GM19193 (cell line): ENCODE measurements around the gene KLRC1.
"Not testable (repeated sequence)": the region's sequence is repeated elsewhere in the genome, so short reads cannot be mapped to it uniquely, and the experiment has no call there.

Experiments used
- POLR2A ChIP-seq: IDR thresholded peaks from 4 replicates; pipeline ENCODE4 v1.6.1; 2011; ENCODE audit not compliant: insufficient read depth, insufficient read length; ENCODE audit errors: extremely low read depth

The KLRC1 gene

DNA sequence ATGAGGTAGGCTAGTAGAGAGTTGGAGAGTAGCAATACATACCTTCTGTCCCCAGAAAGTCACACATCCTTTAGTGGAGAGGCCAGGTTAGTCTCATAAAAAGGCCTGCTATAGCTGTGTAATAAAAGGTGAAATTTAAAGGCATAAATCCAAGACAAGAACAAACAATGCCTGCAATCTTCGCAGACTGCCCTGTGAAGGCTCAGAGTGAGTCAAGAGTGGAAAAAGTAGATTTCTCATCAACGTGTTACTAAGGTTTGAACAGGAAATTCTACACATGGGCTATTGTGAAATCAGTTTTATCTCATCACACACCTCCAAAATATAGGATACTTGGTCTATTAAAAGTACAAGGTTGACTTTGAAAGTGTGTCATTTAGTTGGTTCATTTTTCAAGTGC, at the start of gene KLRC1:
Gene KLRC1, minus strand, starts transcription at position 222 of the 400 bp plus-strand sequence. CDS start 2,221 bp downstream, outside the sequence.
- TF ChIP-seq POLR2A: no peak

DNA sequence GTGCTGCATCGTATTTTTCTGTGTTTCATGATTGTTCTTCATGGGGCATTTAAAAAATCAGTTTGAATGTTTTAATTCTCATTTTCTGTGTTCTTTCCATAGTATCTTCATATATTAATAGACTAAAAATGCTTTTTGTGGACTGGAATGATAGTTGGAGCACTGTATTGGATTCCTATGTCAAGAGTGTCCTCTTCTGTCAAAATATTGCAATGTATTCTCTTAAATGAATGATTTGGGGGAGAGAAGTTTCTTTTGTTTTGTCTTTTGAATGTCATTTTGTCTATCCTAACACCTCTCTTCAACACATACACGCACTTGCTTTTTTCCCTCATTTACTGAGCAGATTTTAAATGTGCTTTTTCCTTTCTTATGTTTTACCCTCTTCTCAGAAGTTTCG, 47.9 kb upstream of the KLRC1 start:
- no peak for TF ChIP-seq POLR2A

DNA sequence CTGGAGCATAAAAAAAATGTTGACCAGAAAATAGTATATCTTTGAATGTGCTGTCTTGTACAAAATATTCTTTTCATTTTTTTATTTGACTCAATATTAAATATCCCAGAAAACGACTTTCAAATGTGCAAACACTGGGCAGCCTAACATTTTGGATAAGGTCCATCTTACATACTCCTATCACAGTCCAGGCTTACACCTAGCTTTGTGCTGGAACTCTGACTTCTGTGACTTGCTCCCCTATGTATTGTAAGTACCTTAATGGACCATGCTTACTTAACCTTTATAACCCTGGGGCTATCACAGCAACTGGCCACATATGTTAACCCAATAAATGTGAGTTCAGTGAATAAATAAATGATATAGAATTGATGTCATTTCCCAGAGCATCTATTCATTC, 44.9 kb upstream of the KLRC1 start:
- TF ChIP-seq POLR2A: no peak

DNA sequence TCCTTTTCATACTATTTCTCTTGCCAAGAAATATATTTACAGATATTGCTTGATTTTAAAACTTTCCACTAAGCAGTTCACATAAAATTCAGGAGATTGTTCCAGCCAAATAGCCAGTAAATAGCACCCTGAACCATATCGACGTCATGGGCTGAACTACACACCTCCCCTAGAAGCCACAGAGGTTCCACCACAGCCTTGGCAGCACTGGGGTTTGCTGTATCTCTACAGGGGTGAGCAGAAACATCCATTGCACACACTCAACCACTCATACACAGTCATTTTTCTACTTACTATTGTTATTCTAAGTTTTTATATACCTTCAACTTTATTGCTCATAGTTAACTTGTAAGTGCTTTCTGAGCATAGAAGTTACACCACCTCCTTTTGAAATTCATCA, 44.4 kb upstream of the KLRC1 start:
- TF ChIP-seq POLR2A: no peak

DNA sequence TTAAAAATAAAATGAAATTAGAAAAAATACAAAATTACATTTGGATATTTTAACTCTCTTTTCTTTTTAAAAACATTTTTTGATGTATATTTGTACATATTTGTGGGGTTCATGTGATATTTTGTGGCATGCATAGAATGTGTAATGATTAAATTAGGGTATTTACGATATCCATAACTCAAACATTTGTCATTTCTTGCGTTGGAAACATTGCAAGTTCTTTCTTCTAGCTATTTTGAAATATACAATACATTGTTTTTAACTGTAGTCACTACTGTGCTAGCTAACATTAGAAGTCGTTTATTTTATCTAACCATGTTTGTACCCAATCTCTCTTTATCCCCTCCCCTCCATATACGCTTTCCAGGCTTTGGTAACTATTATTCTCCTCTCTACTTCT, 38.6 kb upstream of the KLRC1 start:
- no peak for TF ChIP-seq POLR2A

DNA sequence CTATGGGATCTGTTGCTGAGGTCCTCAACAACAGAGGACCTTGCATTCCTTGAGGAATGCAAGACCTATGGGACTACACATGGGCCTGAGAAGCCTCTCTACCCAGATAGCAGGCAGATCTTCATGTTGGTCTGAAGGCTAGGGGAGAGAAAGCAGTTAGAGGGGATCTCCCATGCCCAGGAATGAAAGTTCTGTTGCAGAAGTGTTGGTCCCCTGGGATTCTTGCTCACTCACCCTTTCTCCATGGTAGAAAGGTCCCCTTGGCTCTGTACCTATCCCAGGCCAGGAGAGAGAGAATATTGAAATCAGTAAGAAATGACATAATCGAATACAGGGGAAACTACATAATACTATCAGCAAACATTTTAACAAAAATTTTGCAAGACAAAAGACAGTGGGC, 16.5 kb upstream of the KLRC1 start:
- TF ChIP-seq POLR2A: no peak

DNA sequence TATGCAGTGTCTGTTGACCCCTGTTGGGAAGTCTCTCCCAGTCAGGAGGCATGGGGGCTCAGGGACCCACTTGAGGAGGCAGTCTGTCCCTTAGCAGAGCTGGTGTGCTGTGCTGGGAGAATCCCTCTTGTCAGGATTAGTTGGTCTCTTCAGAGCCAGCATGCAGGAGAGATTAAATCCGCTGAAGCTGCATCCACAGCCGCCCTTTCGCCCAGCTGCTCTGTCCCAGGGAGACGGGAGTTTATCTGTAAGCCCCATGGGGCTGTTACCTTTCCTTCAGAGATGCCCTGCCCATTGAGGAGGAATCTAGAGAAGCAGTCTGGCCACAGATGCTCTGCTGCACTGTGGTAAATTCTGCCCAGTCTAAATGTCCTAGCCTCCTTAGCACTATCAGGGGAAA, 13.1 kb upstream of the KLRC1 start:
- TF ChIP-seq POLR2A: no peak

DNA sequence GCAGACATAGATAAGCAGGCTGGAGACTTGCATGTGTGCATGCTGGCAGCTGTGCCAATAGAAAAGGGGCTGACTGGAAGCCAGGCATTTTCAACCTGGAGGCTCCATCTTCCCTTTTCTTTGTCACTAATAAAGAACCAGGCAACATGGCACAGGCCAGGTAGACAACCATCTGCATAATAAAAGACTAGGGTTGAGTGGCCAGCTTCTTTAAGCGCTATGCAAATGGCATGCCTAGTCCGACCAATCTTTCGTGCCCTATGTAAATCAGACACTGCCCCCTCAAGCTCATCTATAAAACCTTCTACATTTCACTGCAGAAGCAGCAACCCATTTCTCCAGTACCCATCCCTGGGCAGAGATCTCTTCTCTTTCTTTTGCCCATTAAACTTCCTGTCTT, 4.6 kb upstream of the KLRC1 start:
- TF ChIP-seq POLR2A: no peak

DNA sequence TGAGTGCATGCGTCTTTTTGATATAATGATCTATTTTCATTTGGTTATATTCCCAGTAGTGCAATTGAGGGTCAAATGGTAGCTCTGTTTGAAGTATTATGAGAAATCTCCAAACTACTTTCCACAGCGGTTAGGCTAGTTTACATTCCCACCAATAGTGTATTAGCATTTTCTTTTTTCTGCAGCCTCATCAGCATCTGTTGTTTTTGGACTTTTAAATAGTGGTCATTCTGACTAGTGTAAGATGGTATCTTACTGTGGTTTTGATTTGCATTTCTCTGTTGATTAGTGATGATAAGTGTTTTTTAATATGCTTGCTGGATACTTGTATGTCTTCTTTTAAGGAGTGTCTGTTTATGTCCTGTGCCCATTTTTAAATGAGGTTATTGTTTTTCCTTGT, 3.7 kb upstream of the KLRC1 start:
- TF ChIP-seq POLR2A: no peak

DNA sequence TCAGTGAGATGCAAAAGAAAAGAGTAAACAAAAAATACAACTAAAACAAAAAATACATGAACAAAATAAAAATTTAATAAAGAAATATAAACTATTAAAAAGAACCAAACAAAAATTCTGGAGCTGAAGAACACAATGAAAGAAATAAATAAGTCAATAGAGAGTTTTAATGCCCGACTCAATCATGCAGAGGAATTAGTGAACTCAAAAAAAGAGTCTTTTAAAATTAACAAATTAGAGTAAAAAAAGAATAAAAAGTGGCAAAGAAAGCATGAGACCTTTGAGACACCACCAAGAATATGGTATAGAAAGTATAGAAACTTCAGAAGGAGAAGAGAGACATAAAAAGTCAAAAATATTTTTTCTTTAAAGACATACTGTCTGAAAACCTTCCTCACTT, 2.6 kb upstream of the KLRC1 start:
- no peak for TF ChIP-seq POLR2A

DNA sequence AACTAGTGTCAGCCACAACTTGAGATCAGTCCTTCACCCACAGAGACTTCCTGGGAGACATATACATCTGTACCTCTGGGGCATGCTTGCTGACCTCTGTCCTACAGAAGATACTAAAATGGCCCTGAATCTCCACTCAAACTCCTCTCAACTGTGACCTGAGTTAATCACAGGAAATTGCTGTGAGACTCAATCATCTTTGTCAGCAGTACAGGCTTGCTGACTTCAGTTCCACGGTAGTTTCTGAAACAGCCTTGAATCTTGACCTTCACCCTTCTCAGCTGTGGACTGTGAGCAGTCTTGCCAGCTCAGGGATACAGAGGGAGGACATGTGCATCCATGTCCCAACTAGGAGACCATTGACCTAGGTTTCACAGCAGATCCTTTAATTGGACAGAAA, 1.4 kb upstream of the KLRC1 start:
- TF ChIP-seq POLR2A: no peak

DNA sequence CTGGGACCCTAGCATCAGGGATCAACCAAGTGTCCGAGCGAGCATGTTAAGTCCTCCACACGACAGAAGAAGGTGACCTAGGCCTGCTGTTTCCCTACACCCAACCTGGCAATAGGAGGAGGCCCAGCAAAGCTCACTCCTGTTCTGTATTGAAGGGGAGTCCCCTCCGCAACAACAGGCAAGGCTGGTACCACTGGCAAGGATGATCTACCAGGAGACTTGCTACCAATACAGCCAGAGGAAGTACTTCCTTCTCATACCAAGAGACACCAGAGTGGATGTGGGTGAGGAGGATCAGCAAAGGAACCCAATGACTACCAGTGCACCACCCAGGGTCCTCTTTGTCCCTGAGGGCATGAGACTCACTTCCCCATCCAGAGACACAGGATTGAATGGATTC, 4.9 kb downstream of the KLRC1 start:
- no peak for TF ChIP-seq POLR2A

DNA sequence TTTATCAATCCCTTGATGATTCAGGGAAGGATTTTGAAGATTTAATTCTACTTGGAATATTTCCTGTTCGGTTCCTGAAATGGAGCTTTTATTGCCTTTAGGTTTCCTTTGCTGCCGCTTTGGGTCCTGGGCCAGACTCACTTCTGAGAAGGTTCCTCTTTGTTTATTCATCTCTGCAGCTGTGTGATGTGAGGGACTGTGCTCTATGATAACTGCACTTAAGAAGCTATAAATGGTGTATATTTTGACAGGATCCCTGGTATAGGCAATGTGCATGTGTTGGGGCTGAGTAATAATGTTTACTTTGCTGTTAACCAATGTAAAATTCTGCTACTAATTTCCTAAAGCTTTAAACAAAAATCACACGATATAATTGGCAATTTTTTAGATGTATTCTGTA, 17.4 kb downstream of the KLRC1 start, which contains the start of gene KLRC2:
Gene KLRC2, minus strand, starts transcription at position 195 of the 400 bp plus-strand sequence. Its CDS starts 24 bp downstream, at position 171.
- TF ChIP-seq POLR2A: not testable (repeated sequence)

DNA sequence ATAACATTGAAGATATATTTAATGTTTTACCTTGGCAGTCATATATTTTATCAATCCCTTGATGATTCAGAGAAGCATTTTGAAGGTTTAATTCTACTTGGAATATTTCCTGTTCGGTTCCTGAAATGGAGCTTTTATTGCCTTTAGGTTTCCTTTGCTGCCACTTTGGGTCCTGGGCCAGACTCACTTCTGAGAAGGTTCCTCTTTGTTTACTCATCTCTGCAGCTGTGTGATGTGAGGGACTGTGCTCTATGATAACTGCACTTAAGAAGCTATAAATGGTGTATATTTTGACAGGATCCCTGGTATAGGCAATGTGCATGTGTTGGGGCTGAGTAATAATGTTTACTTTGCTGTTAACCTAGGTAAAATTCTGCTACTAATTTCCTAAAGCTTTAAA, 32.8 kb downstream of the KLRC1 start, which contains the start of gene KLRC3:
Gene KLRC3, minus strand, starts transcription at position 262 of the 400 bp plus-strand sequence. Its CDS starts 45 bp downstream, at position 217.
- not testable (repeated sequence) for TF ChIP-seq POLR2A

DNA sequence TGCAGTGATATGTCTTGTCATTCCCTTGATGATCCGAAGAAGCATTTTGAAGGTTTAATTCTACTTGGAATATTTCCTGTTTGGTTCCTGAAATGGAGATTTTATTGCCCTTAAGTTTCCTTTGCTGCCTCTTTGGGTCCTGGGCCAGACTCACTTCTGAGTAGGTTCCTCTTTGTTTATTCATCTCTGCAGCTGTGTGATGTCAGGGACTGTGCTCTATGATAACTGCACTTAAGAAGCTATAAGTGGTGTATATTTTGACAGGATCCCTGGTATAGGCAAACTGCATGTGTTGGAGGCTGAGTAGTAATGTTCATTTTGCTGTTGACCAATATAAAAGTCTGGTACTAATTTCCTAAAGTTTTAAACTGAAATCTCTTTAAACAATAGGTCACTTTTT, 43.8 kb downstream of the KLRC1 start, which contains the start of gene KLRC4:
Gene KLRC4, minus strand, starts transcription at position 366 of the 400 bp plus-strand sequence. Its CDS starts 182 bp downstream, at position 184.
- TF ChIP-seq POLR2A: no peak

DNA sequence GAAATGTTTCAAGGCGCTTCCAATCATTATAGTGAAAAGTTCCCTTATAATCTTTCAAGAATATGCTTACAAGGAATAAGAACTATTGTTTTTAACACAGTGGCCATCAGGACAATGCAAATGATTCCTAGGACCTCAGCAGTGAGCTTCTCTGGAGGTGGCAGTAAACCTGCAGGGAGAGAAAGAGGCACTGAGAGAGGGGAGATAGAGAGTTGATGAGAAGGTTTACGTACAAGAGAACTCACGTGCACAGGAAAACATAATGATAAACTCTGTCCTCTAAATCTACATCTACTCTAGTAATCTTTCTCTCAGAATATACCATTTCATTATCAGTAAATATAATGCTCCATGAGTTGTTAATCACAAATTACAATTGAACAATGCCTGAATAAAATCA, 44.3 kb downstream of the KLRC1 start:
- no peak for TF ChIP-seq POLR2A

DNA sequence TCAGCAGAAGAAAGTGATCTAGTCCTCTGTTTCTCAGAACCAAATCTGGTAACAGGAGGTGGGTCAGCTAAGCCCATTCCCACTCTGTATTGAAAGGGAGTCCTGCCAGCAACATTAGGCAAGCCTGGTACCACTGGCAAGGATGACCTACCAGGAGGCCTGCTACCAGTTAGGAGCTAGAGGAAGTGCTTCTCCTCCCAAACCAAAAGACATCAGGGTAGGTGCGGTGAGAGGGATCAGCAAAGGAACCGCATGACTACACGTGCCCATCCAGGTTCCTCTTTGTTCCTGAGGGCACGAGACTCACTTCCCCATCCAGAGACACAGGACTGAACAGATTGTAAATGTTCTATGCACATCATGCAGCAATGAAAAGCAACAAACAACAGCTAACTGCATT, 46.5 kb downstream of the KLRC1 start:
- no peak for TF ChIP-seq POLR2A

DNA sequence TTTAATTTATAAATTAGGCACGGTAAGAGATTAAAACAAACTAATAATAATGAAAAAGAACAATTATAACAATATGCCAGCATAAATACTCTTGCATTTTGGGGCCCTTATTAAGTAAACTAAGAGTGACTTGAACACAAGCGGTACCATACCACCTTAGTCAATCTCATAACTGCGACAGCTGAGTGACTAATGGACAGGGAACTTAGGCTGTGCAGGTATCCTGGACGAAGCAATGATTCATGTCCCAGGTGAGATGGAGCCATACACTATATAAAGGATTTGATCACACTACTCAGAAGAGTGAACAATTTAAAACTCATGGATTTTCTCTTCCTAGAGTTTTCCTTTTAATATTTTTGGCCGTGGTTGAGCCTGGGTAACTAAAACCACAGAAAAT, 47.9 kb downstream of the KLRC1 start:
- no peak for TF ChIP-seq POLR2A

DNA sequence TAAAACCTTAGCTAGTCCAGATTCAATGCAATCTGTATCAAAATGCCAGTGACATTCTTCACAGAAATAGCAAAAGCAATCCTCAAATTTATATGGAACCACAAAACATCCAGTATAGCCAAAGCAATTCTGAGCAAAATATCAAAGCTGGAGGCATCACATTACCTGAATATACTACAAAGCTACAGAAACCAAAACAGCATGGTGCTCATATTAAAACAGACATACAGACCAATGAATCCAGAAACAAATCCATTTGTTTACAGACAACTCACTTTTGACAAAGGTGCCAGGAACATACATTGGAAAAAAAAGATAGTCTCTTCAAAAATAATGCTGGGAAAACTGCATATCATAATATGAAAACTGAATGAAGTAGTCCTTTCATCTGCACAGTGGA, 48.4 kb downstream of the KLRC1 start:
- TF ChIP-seq POLR2A: no peak
